ENCODE results near the gene F2RL1.

The F2RL1 gene

GRCh38 chr5:76836585-76836984 is 17.8 kb downstream of the F2RL1 start:
- no peak for DNase-seq (ENCODE audit: low read depth)

GRCh38 chr5:76838481-76839261 is 19.8 kb downstream of the F2RL1 start:
- no peak for TF ChIP-seq CTCF (IDR thresholded peaks at IDR 0.05; ENCODE audit: low read depth, low read length, missing control alignments)
- no peak overlapping the region for H3K4me3 ChIP-seq (ENCODE audit: low read depth, low read length)
- DNase-seq (ENCODE audit: low read depth), result no peak

More at GRCh38 chr5:76836585-76836984, 17.8 kb downstream of the F2RL1 start:
- no peak for TF ChIP-seq CTCF (IDR thresholded peaks at IDR 0.05; ENCODE audit: low read depth, low read length, missing control alignments)
- no peak overlapping the region for H3K4me3 ChIP-seq (ENCODE audit: low read depth, low read length)

GRCh38 chr5:76841361-76841760 is 22.5 kb downstream of the F2RL1 start:
- H3K4me3 ChIP-seq (ENCODE audit: low read depth, low read length), result no peak overlapping the region
- DNase-seq (ENCODE audit: low read depth), result no peak
- TF ChIP-seq CTCF (IDR thresholded peaks at IDR 0.05; ENCODE audit: low read depth, low read length, missing control alignments), result no peak

GRCh38 chr5:76845890-76846289 is 27.1 kb downstream of the F2RL1 start:
- no peak overlapping the region for H3K4me3 ChIP-seq (ENCODE audit: low read depth, low read length)
- no peak for DNase-seq (ENCODE audit: low read depth)
- TF ChIP-seq CTCF (IDR thresholded peaks at IDR 0.05; ENCODE audit: low read depth, low read length, missing control alignments), result no peak

GRCh38 chr5:76849419-76850291 is 30.8 kb downstream of the F2RL1 start, which contains the start of gene S100Z:
Gene S100Z, plus strand, starts transcription at chr5:76850014. Its CDS starts 25,346 bp downstream, at chr5:76875360.
- no peak for TF ChIP-seq CTCF (IDR thresholded peaks at IDR 0.05; ENCODE audit: low read depth, low read length, missing control alignments)
- DNase-seq (ENCODE audit: low read depth), result no peak
- H3K4me3 ChIP-seq (ENCODE audit: low read depth, low read length), result no peak within 1 kb of the TSS

- DNase-seq (ENCODE audit: low read depth), result no peak
- no peak for TF ChIP-seq CTCF (IDR thresholded peaks at IDR 0.05; ENCODE audit: low read depth, low read length, missing control alignments)
- no peak overlapping the region for H3K4me3 ChIP-seq (ENCODE audit: low read depth, low read length)
Observed at GRCh38 chr5:76850543-76851145, 31.8 kb downstream of the F2RL1 start.
